Keratinocyte (primary cell): ENCODE results near the gene TRIP4. TPM values are rescaled to one million over a fixed set of nuclear protein-coding genes. Genes with fewer than 3 reads are reported as not detected.

Experiments
- DNase-seq: peaks from one replicate; pipeline ENCODE4 v3.0.0-alpha.2; 2011; ENCODE audit warnings: low read depth, missing footprints, low spot score
- FAIRE-seq: peaks from 2 replicates; lab custom pipeline; 2011; peaks lifted over from hg19 to GRCh38; lab: Jason Lieb, UNC
- H2AFZ ChIP-seq: 2 replicates; pipeline ENCODE4 v1.6.0; 2012; ENCODE audit warnings: low read length, control low read depth, inconsistent platforms; ENCODE audit not compliant: control insufficient read depth
- H3K27ac ChIP-seq: 2 replicates; pipeline ENCODE4 v1.5.1; 2011; ENCODE audit warnings: low read length; ENCODE audit not compliant: control insufficient read depth, insufficient read depth
- H3K27me3 ChIP-seq: 3 replicates; pipeline ENCODE4 v1.6.0; 2011; ENCODE audit warnings: low read length; ENCODE audit not compliant: control insufficient read depth, insufficient read depth; ENCODE audit errors: extremely low read depth
- H3K36me3 ChIP-seq, 2 experiments: 2 replicates in 1 of 2; 3 replicates in 1 of 2; pipeline ENCODE4 v1.5.1; 2011; ENCODE audit warnings: low read length in 2 of 2, mild to moderate bottlenecking in 1 of 2; ENCODE audit not compliant: control insufficient read depth in 2 of 2, insufficient read depth in 2 of 2; ENCODE audit errors: extremely low read depth in 1 of 2
- H3K4me1 ChIP-seq: 3 replicates; pipeline ENCODE4 v1.5.1; 2011; ENCODE audit warnings: low read length; ENCODE audit not compliant: control insufficient read depth, insufficient read depth; ENCODE audit errors: extremely low read depth
- H3K4me2 ChIP-seq: 3 replicates; pipeline ENCODE4 v1.6.0; 2011; ENCODE audit warnings: low read depth, low read length; ENCODE audit not compliant: control insufficient read depth, insufficient read depth; ENCODE audit errors: extremely low read depth
- H3K4me3 ChIP-seq, 3 experiments: fragments of 200-600 bp in 1 of 3; sonication (generic) in 1 of 3; 2 replicates in 2 of 3; 3 replicates in 1 of 3; pipeline ENCODE4 v1.5.1; 2011 to 2016; ENCODE audit warnings: low read length in 3 of 3, mild to moderate bottlenecking in 3 of 3, control low read depth in 2 of 3, inconsistent platforms in 1 of 3, low read depth in 1 of 3, mixed read lengths in 1 of 3, mixed run types in 1 of 3, moderate library complexity in 1 of 3; ENCODE audit not compliant: control insufficient read depth in 2 of 3, insufficient read depth in 2 of 3; ENCODE audit errors: extremely low read depth in 1 of 3
- H3K79me2 ChIP-seq: 2 replicates; pipeline ENCODE4 v1.6.0; 2012; ENCODE audit warnings: low read length; ENCODE audit not compliant: control insufficient read depth, insufficient read depth
- H3K9ac ChIP-seq: 3 replicates; pipeline ENCODE4 v1.6.0; 2011; ENCODE audit warnings: low read length; ENCODE audit not compliant: control insufficient read depth, insufficient read depth; ENCODE audit errors: extremely low read depth
- H3K9me1 ChIP-seq: 3 replicates; pipeline ENCODE4 v1.6.0; 2011; ENCODE audit warnings: low read length; ENCODE audit not compliant: control insufficient read depth, insufficient read depth; ENCODE audit errors: extremely low read depth
- H3K9me3 ChIP-seq: 2 replicates; pipeline ENCODE4 v1.5.1; 2012; ENCODE audit warnings: low read depth, low read length; ENCODE audit not compliant: control insufficient read depth
- H4K20me1 ChIP-seq: 3 replicates; pipeline ENCODE4 v1.6.0; 2011; ENCODE audit warnings: low read length; ENCODE audit not compliant: control insufficient read depth, insufficient read depth; ENCODE audit errors: extremely low read depth
- EZH2 ChIP-seq: IDR thresholded peaks from one replicate; pipeline ENCODE4 v1.6.1; 2012; ENCODE audit warnings: inconsistent platforms, mild to moderate bottlenecking, low read length, moderate library complexity
- dilution Hi-C: fragments of 300-500 bp; cut with MboI; formaldehyde crosslinking; loops from one replicate; pipeline ENCODE4 v1.7.0; 2020; ENCODE audit warnings: low sequenced_read_pairs; ENCODE audit not compliant: extremely low pct_ligation_motif_present
- polyA plus RNA-seq, 5 experiments: library from polyadenylated mRNA; depleted of rRNA in 3 of 5; stranded (reverse) in 3 of 5; stranded (forward) in 1 of 5; unstranded in 1 of 5; fragments of >200 nt; gene quantifications; 1 replicate in 1 of 5; 2 replicates in 3 of 5; 3 replicates in 1 of 5; pipeline versions ENCODE4 v1.2.1 to v1.2.3, GENCODE V29; 2011 to 2012; ENCODE audit warnings: missing spikeins in 2 of 5, low read depth in 1 of 5, low replicate concordance in 1 of 5
- TF ChIP-seq, protein P1 (sequence below), 3 experiments: IDR thresholded peaks in 1 of 3; conservative IDR thresholded peaks in 1 of 3; optimal IDR thresholded peaks in 1 of 3; 2 replicates in 2 of 3; 3 replicates in 1 of 3; pipeline versions ENCODE3 to v1.5.1; 2011; ENCODE audit warnings: low read length in 3 of 3, mild to moderate bottlenecking in 3 of 3, moderate library complexity in 2 of 3, control low read depth in 1 of 3, inconsistent platforms in 1 of 3; ENCODE audit not compliant: insufficient read depth in 2 of 3; ENCODE audit errors: extremely low read depth in 1 of 3

The TRIP4 gene
- polyA plus RNA-seq, 1 donor (not counting 4 experiments of a cell fraction or from before 2014, with no cell fraction given): 31.5 TPM

DNA sequence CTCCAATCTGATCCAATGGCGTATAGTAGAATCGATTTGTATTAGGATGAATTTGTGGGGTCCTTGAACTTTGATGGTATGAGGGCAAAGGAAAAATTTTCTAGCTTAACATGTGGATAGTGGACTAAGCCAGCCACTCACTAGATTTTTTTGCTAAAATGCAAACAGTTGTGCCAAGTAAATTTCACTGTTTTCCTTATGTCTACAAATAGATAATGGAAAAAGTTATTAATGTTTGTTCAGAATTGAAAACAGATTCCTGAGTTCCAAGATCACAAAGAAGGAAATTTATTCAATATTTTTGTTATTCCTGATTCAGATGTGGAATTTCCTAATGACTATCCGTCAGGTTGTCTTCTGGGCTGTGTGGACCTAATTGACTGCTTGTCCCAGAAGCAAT, 37.6 kb downstream of the TRIP4 start:
- TF ChIP-seq, protein P1, sequence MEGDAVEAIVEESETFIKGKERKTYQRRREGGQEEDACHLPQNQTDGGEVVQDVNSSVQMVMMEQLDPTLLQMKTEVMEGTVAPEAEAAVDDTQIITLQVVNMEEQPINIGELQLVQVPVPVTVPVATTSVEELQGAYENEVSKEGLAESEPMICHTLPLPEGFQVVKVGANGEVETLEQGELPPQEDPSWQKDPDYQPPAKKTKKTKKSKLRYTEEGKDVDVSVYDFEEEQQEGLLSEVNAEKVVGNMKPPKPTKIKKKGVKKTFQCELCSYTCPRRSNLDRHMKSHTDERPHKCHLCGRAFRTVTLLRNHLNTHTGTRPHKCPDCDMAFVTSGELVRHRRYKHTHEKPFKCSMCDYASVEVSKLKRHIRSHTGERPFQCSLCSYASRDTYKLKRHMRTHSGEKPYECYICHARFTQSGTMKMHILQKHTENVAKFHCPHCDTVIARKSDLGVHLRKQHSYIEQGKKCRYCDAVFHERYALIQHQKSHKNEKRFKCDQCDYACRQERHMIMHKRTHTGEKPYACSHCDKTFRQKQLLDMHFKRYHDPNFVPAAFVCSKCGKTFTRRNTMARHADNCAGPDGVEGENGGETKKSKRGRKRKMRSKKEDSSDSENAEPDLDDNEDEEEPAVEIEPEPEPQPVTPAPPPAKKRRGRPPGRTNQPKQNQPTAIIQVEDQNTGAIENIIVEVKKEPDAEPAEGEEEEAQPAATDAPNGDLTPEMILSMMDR (optimal IDR thresholded peaks at IDR 0.05 in 1 of 3, IDR thresholded peaks at IDR 0.05 in 1 of 3, conservative IDR thresholded peaks at IDR 0.05 in 1 of 3; ENCODE audit: extremely low read depth in 1 of 3, insufficient read depth in 2 of 3, low read length in 3 of 3): no peak
- no peak for TF ChIP-seq EZH2
- H3K36me3 ChIP-seq: peaks cover 3 to 9% of the 10 kb centered on the region in 2 experiments
- dilution Hi-C loops: no loop called here

DNA sequence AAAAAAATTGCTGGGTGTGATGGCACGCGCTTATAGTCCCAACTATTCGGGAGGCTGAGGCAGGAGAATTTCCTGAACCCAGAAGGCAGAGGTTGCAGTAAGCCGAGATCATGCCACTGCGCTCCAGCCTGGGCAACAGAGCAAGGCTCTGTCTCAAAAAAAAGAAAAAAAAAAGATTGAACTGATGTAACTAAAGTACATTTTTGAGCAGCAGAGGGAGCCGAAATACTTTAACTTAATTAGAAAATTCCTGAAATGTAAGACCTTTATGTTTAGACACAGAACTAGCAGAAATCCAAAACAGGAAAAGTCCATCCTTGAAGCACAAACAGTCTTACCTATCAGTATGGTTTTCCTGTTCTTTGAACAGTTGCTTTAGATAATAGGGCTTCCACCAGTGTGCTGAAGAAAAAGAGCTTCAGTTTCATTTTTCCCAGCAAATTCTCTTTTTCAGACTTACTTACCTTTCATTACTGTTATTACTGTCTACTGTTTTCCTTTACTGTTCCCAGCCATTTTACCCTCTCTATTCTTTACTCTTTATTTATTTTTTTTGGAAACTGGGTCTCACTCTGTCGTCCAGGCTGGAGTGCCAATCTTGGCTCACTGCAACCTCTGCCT, 39.3 kb downstream of the TRIP4 start:
- no peaks in the 10 kb centered on the region for H3K79me2 ChIP-seq
- TF ChIP-seq, protein P1 (optimal IDR thresholded peaks at IDR 0.05 in 1 of 3, IDR thresholded peaks at IDR 0.05 in 1 of 3, conservative IDR thresholded peaks at IDR 0.05 in 1 of 3; ENCODE audit: extremely low read depth in 1 of 3, insufficient read depth in 2 of 3, low read length in 3 of 3): no peak
- TF ChIP-seq EZH2: no peak
- no peaks in the 10 kb centered on the region for H4K20me1 ChIP-seq
- H3K9ac ChIP-seq: no peak overlapping the region
- H3K4me3 ChIP-seq: no peak overlapping the region
- no peak for FAIRE-seq
- H3K4me1 ChIP-seq: peaks cover 10% of the 10 kb centered on the region
- no peaks in the 10 kb centered on the region for H3K27me3 ChIP-seq
- no peak overlapping the region for H3K27ac ChIP-seq
- no peak overlapping the region for H3K4me2 ChIP-seq
- H3K9me1 ChIP-seq: no peaks in the 10 kb centered on the region
- DNase-seq: no peak
- no peak overlapping the region for H2AFZ ChIP-seq
- peaks cover 3 to 10% of the 10 kb centered on the region in 2 experiments for H3K36me3 ChIP-seq
- dilution Hi-C loops: no loop called here
- no peaks in the 10 kb centered on the region for H3K9me3 ChIP-seq

More for the DNA sequence above, 37.6 kb downstream of the TRIP4 start:
- H3K27ac ChIP-seq: no peak overlapping the region
- no peaks in the 10 kb centered on the region for H3K9me3 ChIP-seq
- DNase-seq (no peak), FAIRE-seq (no peak)
- no peak overlapping the region for H3K9ac ChIP-seq
- H3K79me2 ChIP-seq: no peaks in the 10 kb centered on the region
- H3K9me1 ChIP-seq: no peaks in the 10 kb centered on the region
- H3K4me2 ChIP-seq: no peak overlapping the region
- H3K4me1 ChIP-seq: peaks cover 8% of the 10 kb centered on the region
- no peak overlapping the region for H2AFZ ChIP-seq
- H3K4me3 ChIP-seq: no peak overlapping the region
- H4K20me1 ChIP-seq: no peaks in the 10 kb centered on the region
- no peaks in the 10 kb centered on the region for H3K27me3 ChIP-seq
